CD4-positive, alpha-beta T cell (primary cell): ENCODE measurements around the gene TEFM. TPM values are rescaled to one million over a fixed set of nuclear protein-coding genes. Genes with fewer than 3 reads are reported as not detected.

Experiments used
- ATAC-seq: fragments of 200-7000 bp; cut with Tn5 transposase; one replicate; pipeline ENCODE4 v1.10.0; 2022; ENCODE audit warnings: mild to moderate bottlenecking; ENCODE audit not compliant: poor library complexity
- CTCF ChIA-PET: fragments of 350-600 bp; sonication (Branson Sonifier 250); formaldehyde crosslinking; loops from one replicate; lab custom pipeline; 2021; ENCODE audit warnings: antibody characterized with exemption, inconsistent platforms; lab: Charles Lee
- POLR2A ChIA-PET: fragments of 350-600 bp; sonication (Branson Sonifier 250); formaldehyde crosslinking; loops from one replicate; lab custom pipeline; 2021; ENCODE audit warnings: antibody characterized with exemption, inconsistent platforms; lab: Charles Lee
- DNase-seq, 14 experiments: peaks; one replicate each; pipeline ENCODE4 v3.0.0-alpha.2; 2013 to 2020; ENCODE audit warnings: mixed read lengths in 2 of 14
- H3K27ac ChIP-seq, 2 donors: one replicate each; pipeline versions ENCODE4 v1.5.1 to v1.7.0; 2013; ENCODE audit warnings: low read length in 2 of 2, low read depth in 1 of 2, mild to moderate bottlenecking in 1 of 2
- H3K27me3 ChIP-seq, 2 experiments: 1 replicate in 1 of 2; 2 replicates in 1 of 2; pipeline versions ENCODE4 v1.6.1 to v1.7.0; 2013; ENCODE audit warnings: low read length in 2 of 2, control low read depth in 1 of 2, mild to moderate bottlenecking in 1 of 2, moderate library complexity in 1 of 2; ENCODE audit not compliant: insufficient read depth in 2 of 2, control insufficient read depth in 1 of 2
- H3K36me3 ChIP-seq: one replicate; pipeline ENCODE4 v1.6.1; 2013; ENCODE audit warnings: low read length, control low read depth; ENCODE audit not compliant: insufficient read depth
- H3K4me1 ChIP-seq: one replicate; pipeline ENCODE4 v1.6.1; 2013; ENCODE audit warnings: low read length, control low read depth; ENCODE audit not compliant: insufficient read depth
- H3K4me3 ChIP-seq: one replicate; pipeline ENCODE4 v1.5.1; 2013; ENCODE audit warnings: mild to moderate bottlenecking, low read length, moderate library complexity
- H3K9me3 ChIP-seq, 2 experiments: 1 replicate in 1 of 2; 2 replicates in 1 of 2; pipeline versions ENCODE4 v1.6.1 to v1.7.0; 2013; ENCODE audit warnings: low read length in 2 of 2, mild to moderate bottlenecking in 2 of 2, control low read depth in 1 of 2, moderate library complexity in 1 of 2; ENCODE audit not compliant: control insufficient read depth in 1 of 2, insufficient read depth in 1 of 2
- H3K27ac Mint-ChIP-seq: one replicate; pipeline ENCODE4 v1.8.0; 2020; ENCODE audit warnings: mixed read lengths
- H3K27me3 Mint-ChIP-seq: one replicate; pipeline ENCODE4 v1.8.0; 2021; ENCODE audit warnings: mixed read lengths
- H3K36me3 Mint-ChIP-seq: one replicate; pipeline ENCODE4 v1.8.0; 2021; ENCODE audit warnings: low read depth, mixed read lengths
- H3K4me1 Mint-ChIP-seq: one replicate; pipeline ENCODE4 v1.8.0; 2021; ENCODE audit warnings: low read depth, mixed read lengths
- H3K4me3 Mint-ChIP-seq: one replicate; pipeline ENCODE4 v1.8.0; 2020; ENCODE audit warnings: mild to moderate bottlenecking, mixed read lengths
- H3K9me3 Mint-ChIP-seq: one replicate; pipeline ENCODE4 v1.8.0; 2020; ENCODE audit warnings: mixed read lengths
- intact Hi-C, 2 experiments: fragments of 100-400 bp; cut with DNase I in 1 of 2; cut with micrococcal nuclease in 1 of 2; formaldehyde crosslinking; loops; one replicate each; pipeline versions ENCODE4 v1.15.1 to v1.9.0; 2023 to 2025; cut with DNase I, micrococcal nuclease
- total RNA-seq, 174 experiments: library from RNA in 2 of 174; stranded (reverse) in 2 of 174; gene quantifications; one replicate each; pipeline ENCODE4 v1.2.3 and lab custom pipeline; 2021 to 2026
- TF ChIP-seq, protein P1 (sequence below): fragments of 200-600 bp; IDR thresholded peaks from one replicate; pipeline ENCODE4 v1.8.0; 2022; ENCODE audit warnings: antibody characterized with exemption, mild to moderate bottlenecking

The TEFM gene
- total RNA-seq, 2 experiments from 2014 or later = 7.8 to 8.9 TPM

DNA sequence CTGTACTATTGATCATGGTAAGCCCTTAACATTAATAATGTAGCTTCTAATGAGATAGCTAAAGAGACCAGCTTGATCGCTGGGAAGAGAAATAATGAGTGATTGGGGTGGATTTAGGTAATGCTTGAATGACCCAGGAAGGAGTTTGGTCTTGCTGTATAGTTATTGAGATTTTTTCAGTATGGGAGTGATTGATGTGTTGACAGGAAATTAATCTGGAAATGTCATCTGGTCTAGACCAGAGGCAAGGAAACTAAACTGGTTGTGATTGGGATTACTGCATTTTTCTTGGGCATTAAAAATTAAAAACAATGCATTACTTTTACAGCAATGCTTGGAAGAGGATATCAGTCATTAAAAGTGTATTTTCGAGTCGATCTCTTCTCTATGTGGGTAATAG is 11.8 kb downstream of the TEFM start:
- DNase-seq (no peak), ATAC-seq (no peak)
- H3K27me3 Mint-ChIP-seq = no peaks in the 10 kb centered on the region
- POLR2A ChIA-PET = interaction anchor here (0.6 to 0.7 kb wide), 2 partner anchors 329 to 1204 kb away, joined by 3 read pairs; no protein-coding TSS in a partner anchor
- H3K9me3 Mint-ChIP-seq = no peaks in the 10 kb centered on the region
- H3K36me3 Mint-ChIP-seq = peaks cover 17% of the 10 kb centered on the region
- TF ChIP-seq, protein P1, sequence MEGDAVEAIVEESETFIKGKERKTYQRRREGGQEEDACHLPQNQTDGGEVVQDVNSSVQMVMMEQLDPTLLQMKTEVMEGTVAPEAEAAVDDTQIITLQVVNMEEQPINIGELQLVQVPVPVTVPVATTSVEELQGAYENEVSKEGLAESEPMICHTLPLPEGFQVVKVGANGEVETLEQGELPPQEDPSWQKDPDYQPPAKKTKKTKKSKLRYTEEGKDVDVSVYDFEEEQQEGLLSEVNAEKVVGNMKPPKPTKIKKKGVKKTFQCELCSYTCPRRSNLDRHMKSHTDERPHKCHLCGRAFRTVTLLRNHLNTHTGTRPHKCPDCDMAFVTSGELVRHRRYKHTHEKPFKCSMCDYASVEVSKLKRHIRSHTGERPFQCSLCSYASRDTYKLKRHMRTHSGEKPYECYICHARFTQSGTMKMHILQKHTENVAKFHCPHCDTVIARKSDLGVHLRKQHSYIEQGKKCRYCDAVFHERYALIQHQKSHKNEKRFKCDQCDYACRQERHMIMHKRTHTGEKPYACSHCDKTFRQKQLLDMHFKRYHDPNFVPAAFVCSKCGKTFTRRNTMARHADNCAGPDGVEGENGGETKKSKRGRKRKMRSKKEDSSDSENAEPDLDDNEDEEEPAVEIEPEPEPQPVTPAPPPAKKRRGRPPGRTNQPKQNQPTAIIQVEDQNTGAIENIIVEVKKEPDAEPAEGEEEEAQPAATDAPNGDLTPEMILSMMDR = no peak
- no peak overlapping the region for H3K4me3 Mint-ChIP-seq
- Histone ChIP-seq H3K9me3 (no peaks in the 10 kb centered on the region), H3K4me3 (no peak overlapping the region), H3K4me1 (no peaks in the 10 kb centered on the region), H3K27me3 (no peaks in the 10 kb centered on the region), H3K27ac (no peak overlapping the region), H3K36me3 (peaks cover 16% of the 10 kb centered on the region)
- no peak overlapping the region for H3K27ac Mint-ChIP-seq
- intact Hi-C loops = no loop called here
- H3K4me1 Mint-ChIP-seq = no peaks in the 10 kb centered on the region
- CTCF ChIA-PET = no interaction called here

GRCh38 chr17:30886187-30886586 is 19.9 kb downstream of the TEFM start:
- intact Hi-C loops = no loop called here
- H3K27ac ChIP-seq = no peak overlapping the region
- no peaks in the 10 kb centered on the region for H3K36me3 ChIP-seq
- H3K4me1 ChIP-seq = no peaks in the 10 kb centered on the region
- DNase-seq (no peak), ATAC-seq (no peak)
- Mint-ChIP-seq H3K9me3 (no peaks in the 10 kb centered on the region), H3K4me3 (no peak overlapping the region), H3K27ac (no peak overlapping the region), H3K36me3 (peaks cover 6% of the 10 kb centered on the region), H3K27me3 (no peaks in the 10 kb centered on the region), H3K4me1 (no peaks in the 10 kb centered on the region)
- CTCF ChIA-PET = no interaction called here
- TF ChIP-seq, protein P1 = no peak
- H3K4me3 ChIP-seq = no peak overlapping the region
- no peaks in the 10 kb centered on the region for H3K27me3 ChIP-seq
- no peaks in the 10 kb centered on the region for H3K9me3 ChIP-seq
- POLR2A ChIA-PET = no interaction called here

DNA sequence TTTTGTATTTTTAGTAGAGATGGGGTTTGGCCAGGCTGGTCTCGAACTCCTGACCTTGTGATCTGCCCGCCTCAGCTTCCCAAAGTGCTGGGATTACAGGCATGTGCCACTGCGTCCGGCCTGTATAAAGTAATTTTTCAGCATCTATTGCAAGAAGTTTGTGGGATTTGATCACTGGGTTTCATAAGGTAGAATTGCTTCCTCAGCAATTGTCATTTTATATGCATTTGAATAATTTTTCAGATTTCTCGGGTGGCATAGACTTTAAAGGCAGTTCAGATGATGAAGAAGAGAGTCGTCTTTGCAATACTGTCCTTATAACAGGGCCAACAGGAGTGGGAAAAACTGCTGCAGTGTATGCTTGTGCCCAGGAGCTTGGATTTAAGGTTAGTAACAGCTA is 37.0 kb downstream of the TEFM start:
- Mint-ChIP-seq H3K9me3 (no peaks in the 10 kb centered on the region), H3K4me1 (no peaks in the 10 kb centered on the region), H3K4me3 (no peak overlapping the region), H3K36me3 (peaks cover 31% of the 10 kb centered on the region), H3K27ac (no peak overlapping the region), H3K27me3 (no peaks in the 10 kb centered on the region)
- H3K27ac ChIP-seq = no peak overlapping the region
- TF ChIP-seq, protein P1 = no peak
- no peaks in the 10 kb centered on the region for H3K9me3 ChIP-seq
- ATAC-seq = no peak
- intact Hi-C loops = no loop called here
- no peaks in the 10 kb centered on the region for H3K27me3 ChIP-seq
- H3K4me1 ChIP-seq = no peaks in the 10 kb centered on the region
- H3K4me3 ChIP-seq = no peak overlapping the region
- peaks cover 6% of the 10 kb centered on the region for H3K36me3 ChIP-seq
- CTCF ChIA-PET = no interaction called here
- POLR2A ChIA-PET = no interaction called here
- no peak for DNase-seq
